Effector memory CD4-positive, alpha-beta T cell (primary cell): Measurements from ENCODE around the gene TMEM147.

Experiments
- DNase-seq, 3 donors: peaks; one replicate each; pipeline ENCODE4 v3.0.0-alpha.2; 2020
- H3K27ac ChIP-seq: 2 replicates; pipeline ENCODE4 v1.7.0; 2013; ENCODE audit warnings: mild to moderate bottlenecking, low read length, moderate library complexity; ENCODE audit not compliant: insufficient read depth, poor library complexity, severe bottlenecking
- H3K27me3 ChIP-seq: replicated peaks from 2 replicates; pipeline ENCODE4 v1.7.0; 2013; ENCODE audit warnings: mild to moderate bottlenecking, low read length; ENCODE audit not compliant: insufficient read depth, control insufficient read depth, poor library complexity, severe bottlenecking
- H3K36me3 ChIP-seq: 2 replicates; pipeline ENCODE4 v1.7.0; 2013; ENCODE audit warnings: mild to moderate bottlenecking, low read length, moderate library complexity; ENCODE audit not compliant: control insufficient read depth, insufficient read depth
- H3K4me1 ChIP-seq: 2 replicates; pipeline ENCODE4 v1.7.0; 2013; ENCODE audit warnings: low read length, mild to moderate bottlenecking; ENCODE audit not compliant: control insufficient read depth, insufficient read depth, poor library complexity, severe bottlenecking
- H3K4me3 ChIP-seq: 2 replicates; pipeline ENCODE4 v1.7.0; 2013; ENCODE audit warnings: low read length, low read depth, mild to moderate bottlenecking; ENCODE audit not compliant: insufficient read depth, poor library complexity, severe bottlenecking
- H3K9me3 ChIP-seq: 2 replicates; pipeline ENCODE4 v1.7.0; 2013; ENCODE audit warnings: mild to moderate bottlenecking, low read length, moderate library complexity; ENCODE audit not compliant: control insufficient read depth

TMEM147 gene

GRCh38 chr19:35556025-35556590 is 10.7 kb downstream of the TMEM147 start:
- peaks cover 10% of the 10 kb centered on the region for H3K27me3 ChIP-seq
- no peaks in the 10 kb centered on the region for H3K36me3 ChIP-seq
- H3K9me3 ChIP-seq: no peaks in the 10 kb centered on the region
- no peak for DNase-seq
- H3K4me1 ChIP-seq: peaks cover 8% of the 10 kb centered on the region
- H3K4me3 ChIP-seq: no peak overlapping the region
- no peak overlapping the region for H3K27ac ChIP-seq

DNA sequence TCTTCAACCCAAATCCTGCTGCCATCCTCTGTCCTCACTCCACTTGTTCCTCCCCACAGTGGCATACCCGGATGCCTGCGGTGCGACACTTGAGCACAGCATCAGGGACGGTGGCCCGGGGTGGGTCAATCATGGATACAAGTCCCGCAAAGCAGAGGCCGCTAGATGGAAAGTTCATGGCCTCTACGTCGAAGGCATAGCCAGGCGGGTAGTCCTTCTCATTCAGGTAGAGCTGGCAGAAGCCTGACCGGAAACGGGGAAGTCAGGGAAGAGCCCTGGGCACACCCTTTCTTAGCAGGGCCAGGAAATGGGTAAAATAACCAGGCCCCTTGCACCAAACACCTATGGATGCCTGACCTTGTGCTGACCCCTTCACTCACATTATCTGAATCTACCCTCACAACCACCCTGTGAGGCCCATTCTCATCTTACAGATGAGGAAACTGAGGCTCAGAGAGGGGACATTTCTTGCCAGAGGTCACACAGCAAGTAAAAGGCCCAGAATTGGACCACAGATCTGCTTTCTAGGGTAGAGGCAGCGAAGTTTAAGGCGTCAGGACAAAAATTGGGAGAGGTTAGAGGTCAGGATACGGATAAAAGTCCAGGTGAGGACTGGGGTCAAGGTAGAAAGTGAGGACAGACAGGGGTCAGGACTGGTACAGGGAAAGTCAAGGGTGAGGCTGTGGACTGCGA is 11.6 kb downstream of the TMEM147 start:
- Histone ChIP-seq H3K27ac (no peak overlapping the region), H3K4me3 (no peak overlapping the region), H3K27me3 (peaks cover 10% of the 10 kb centered on the region), H3K36me3 (no peaks in the 10 kb centered on the region), H3K9me3 (no peaks in the 10 kb centered on the region), H3K4me1 (peaks cover 8% of the 10 kb centered on the region)
- DNase-seq: no peak

- Histone ChIP-seq H3K4me1 (peaks cover 8% of the 10 kb centered on the region), H3K4me3 (peak overlapping the region; percentile 48), H3K9me3 (no peaks in the 10 kb centered on the region), H3K36me3 (no peaks in the 10 kb centered on the region), H3K27me3 (peaks cover 10% of the 10 kb centered on the region), H3K27ac (no peak overlapping the region)
- peak; percentile 19 to 48 (median 34) for DNase-seq
Measured at GRCh38 chr19:35557539-35558399, 12.3 kb downstream of the TMEM147 start.

GRCh38 chr19:35558400-35559280 is 13.2 kb downstream of the TMEM147 start:
- no peak overlapping the region for H3K27ac ChIP-seq
- H3K4me1 ChIP-seq: peaks cover 8% of the 10 kb centered on the region
- no peak for DNase-seq
- H3K36me3 ChIP-seq: no peaks in the 10 kb centered on the region
- no peaks in the 10 kb centered on the region for H3K9me3 ChIP-seq
- peaks cover 10% of the 10 kb centered on the region for H3K27me3 ChIP-seq
- peak overlapping the region; percentile 48 for H3K4me3 ChIP-seq

DNA sequence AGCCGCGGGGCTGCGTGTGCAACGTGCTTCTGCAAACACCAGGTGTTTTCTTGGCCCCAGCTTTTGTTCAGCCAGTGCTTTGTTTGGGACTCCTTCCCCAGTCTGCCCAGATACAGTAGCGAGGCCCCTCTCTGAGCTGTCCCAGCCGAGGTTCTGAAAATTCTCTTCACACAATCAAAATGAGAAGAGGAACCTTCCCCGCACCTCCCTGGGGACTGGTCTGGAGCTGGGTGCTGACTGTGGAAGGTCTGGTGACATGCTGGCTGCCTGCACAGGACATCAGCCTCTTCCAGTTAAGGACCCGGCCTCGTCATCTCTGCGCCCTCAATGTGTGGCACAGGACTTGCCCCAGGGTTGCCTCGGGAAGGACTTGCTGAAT is 13.8 kb downstream of the TMEM147 start:
- Histone ChIP-seq H3K9me3 (no peaks in the 10 kb centered on the region), H3K4me3 (no peak overlapping the region), H3K27ac (no peak overlapping the region), H3K27me3 (peaks cover 10% of the 10 kb centered on the region), H3K4me1 (peaks cover 8% of the 10 kb centered on the region), H3K36me3 (no peaks in the 10 kb centered on the region)
- DNase-seq: no peak

DNA sequence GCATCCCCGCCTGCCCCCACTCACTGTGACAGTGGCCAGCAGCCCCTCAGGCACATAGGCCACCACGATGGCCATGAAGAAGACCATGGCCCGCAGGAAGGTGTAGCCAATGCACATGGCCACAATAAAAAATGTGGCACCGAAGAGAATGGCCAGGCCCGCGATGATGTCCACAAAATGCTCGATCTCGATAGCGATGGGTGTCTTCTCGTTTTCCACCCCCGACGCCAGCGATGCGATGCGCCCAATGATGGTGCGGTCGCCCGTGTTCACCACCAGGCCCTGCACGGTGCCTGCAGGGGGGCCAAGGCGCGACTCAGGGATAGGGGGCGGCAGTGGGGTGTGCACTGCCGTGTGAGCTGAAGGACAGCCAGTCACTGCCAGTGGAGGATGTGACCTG is 14.4 kb downstream of the TMEM147 start:
- peaks cover 8% of the 10 kb centered on the region for H3K4me1 ChIP-seq
- H3K27me3 ChIP-seq: peaks cover 10% of the 10 kb centered on the region
- no peak overlapping the region for H3K27ac ChIP-seq
- no peak for DNase-seq
- no peak overlapping the region for H3K4me3 ChIP-seq
- H3K36me3 ChIP-seq: no peaks in the 10 kb centered on the region
- no peaks in the 10 kb centered on the region for H3K9me3 ChIP-seq

GRCh38 chr19:35560271-35560670 is 14.8 kb downstream of the TMEM147 start:
- H3K27ac ChIP-seq: no peak overlapping the region
- no peak for DNase-seq
- no peaks in the 10 kb centered on the region for H3K36me3 ChIP-seq
- H3K4me1 ChIP-seq: peaks cover 8% of the 10 kb centered on the region
- no peaks in the 10 kb centered on the region for H3K9me3 ChIP-seq
- H3K27me3 ChIP-seq: peaks cover 10% of the 10 kb centered on the region
- H3K4me3 ChIP-seq: no peak overlapping the region

- Histone ChIP-seq H3K9me3 (no peaks in the 10 kb centered on the region), H3K27me3 (peaks cover 10% of the 10 kb centered on the region), H3K4me3 (no peak overlapping the region), H3K4me1 (peaks cover 8% of the 10 kb centered on the region), H3K27ac (no peak overlapping the region), H3K36me3 (no peaks in the 10 kb centered on the region)
- no peak for DNase-seq
Measured at GRCh38 chr19:35560677-35561076, 15.3 kb downstream of the TMEM147 start.

DNA sequence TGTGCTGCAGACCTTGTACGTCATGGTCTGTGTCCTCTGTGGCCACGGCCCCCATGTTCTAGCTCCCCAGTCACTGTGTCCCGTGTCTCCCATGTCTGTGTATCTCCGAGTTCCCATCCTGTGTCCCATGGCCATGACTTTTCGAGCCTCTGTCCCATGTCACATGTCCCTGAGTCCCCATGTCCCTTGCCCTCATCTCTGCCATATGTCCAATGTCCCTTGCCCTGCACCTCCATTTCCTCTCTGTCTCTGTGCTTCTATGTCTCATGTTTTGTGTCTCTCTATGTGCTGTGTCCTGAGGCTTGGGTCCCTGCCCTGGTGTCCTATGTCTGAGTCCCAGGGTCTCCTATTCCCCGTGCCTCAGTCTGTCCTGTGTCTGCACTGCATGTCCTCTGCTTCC is 16.0 kb downstream of the TMEM147 start:
- Histone ChIP-seq H3K9me3 (no peaks in the 10 kb centered on the region), H3K27ac (no peak overlapping the region), H3K27me3 (peaks cover 10% of the 10 kb centered on the region), H3K4me3 (no peak overlapping the region), H3K4me1 (peaks cover 8% of the 10 kb centered on the region), H3K36me3 (no peaks in the 10 kb centered on the region)
- no peak for DNase-seq
